ENCODE results near the gene RAD51.

Gene RAD51

GRCh38 chr15:40750885-40751284 lies 55.9 kb downstream of the RAD51 start:
- CTCF ChIA-PET = interaction anchor here (0.7 to 1.7 kb wide), 3 partner anchors 16 to 144 kb away, joined by 3 to 6 read pairs (median 5); partner anchors contain the start of gene VPS18
- POLR2A ChIA-PET = no interaction called here
- DNase-seq (ENCODE audit: low read depth, low spot score) = no peak
- H3K4me3 ChIP-seq (ENCODE audit: low read depth, low read length) = no peak overlapping the region
- TF ChIP-seq CTCF (IDR thresholded peaks at IDR 0.05; ENCODE audit: insufficient read depth, low read length, missing control alignments) = no peak

- DNase-seq (ENCODE audit: low read depth, low spot score) = no peak
- no peak for TF ChIP-seq CTCF (IDR thresholded peaks at IDR 0.05; ENCODE audit: insufficient read depth, low read length, missing control alignments)
- ChIA-PET CTCF (interaction anchor here (0.7 kb wide), 1 partner anchor 13 kb away, joined by 3 read pairs; no protein-coding TSS in a partner anchor), POLR2A (interaction anchor here (0.6 kb wide), 1 partner anchor 182 kb away, joined by 4 read pairs; no protein-coding TSS in a partner anchor)
- no peak overlapping the region for H3K4me3 ChIP-seq (ENCODE audit: low read depth, low read length)
Observed at GRCh38 chr15:40751745-40752144, 56.8 kb downstream of the RAD51 start.

- peak overlapping the region; percentile 92 for H3K4me3 ChIP-seq (ENCODE audit: low read depth, low read length)
- no peak for TF ChIP-seq CTCF (IDR thresholded peaks at IDR 0.05; ENCODE audit: insufficient read depth, low read length, missing control alignments)
- CTCF ChIA-PET = interaction anchor here (0.6 to 2.5 kb wide), 4 partner anchors 10 to 165 kb away, joined by 3 to 8 read pairs (median 4); no protein-coding TSS in a partner anchor
- DNase-seq (ENCODE audit: low read depth, low spot score) = no peak
- POLR2A ChIA-PET = no interaction called here
Observed at GRCh38 chr15:40754574-40754882, 59.6 kb downstream of the RAD51 start.

GRCh38 chr15:40754883-40755811 lies 60.2 kb downstream of the RAD51 start, which contains the start of gene RMDN3:
RMDN3 (minus strand) TSS chr15:40755254; CDS start chr15:40754783, 471 bp downstream.
- POLR2A ChIA-PET = no interaction called here
- TF ChIP-seq CTCF (IDR thresholded peaks at IDR 0.05; ENCODE audit: insufficient read depth, low read length, missing control alignments) = no peak
- peak within 1 kb of the TSS; percentile 92 for H3K4me3 ChIP-seq (ENCODE audit: low read depth, low read length)
- CTCF ChIA-PET = interaction anchor here (0.6 to 2.5 kb wide), 4 partner anchors 8 to 137 kb away, joined by 3 to 8 read pairs (median 4); no protein-coding TSS in a partner anchor
- no peak for DNase-seq (ENCODE audit: low read depth, low spot score)

GRCh38 chr15:40755812-40756208 lies 60.8 kb downstream of the RAD51 start:
- ChIA-PET CTCF (interaction anchor here (0.9 kb wide), 1 partner anchor 9 kb away, joined by 3 read pairs; no protein-coding TSS in a partner anchor), POLR2A (no interaction called here)
- no peak for TF ChIP-seq CTCF (IDR thresholded peaks at IDR 0.05; ENCODE audit: insufficient read depth, low read length, missing control alignments)
- DNase-seq (ENCODE audit: low read depth, low spot score) = no peak
- H3K4me3 ChIP-seq (ENCODE audit: low read depth, low read length) = peak overlapping the region; percentile 92

- POLR2A ChIA-PET = no interaction called here
- no peak for TF ChIP-seq CTCF (IDR thresholded peaks at IDR 0.05; ENCODE audit: insufficient read depth, low read length, missing control alignments)
- DNase-seq (ENCODE audit: low read depth, low spot score) = no peak
- H3K4me3 ChIP-seq (ENCODE audit: low read depth, low read length) = no peak overlapping the region
- CTCF ChIA-PET = no interaction called here
Observed at GRCh38 chr15:40756938-40757337, 62.0 kb downstream of the RAD51 start.
